HG02623 (cell line): Measurements from ENCODE around the gene CACNA1C.

ENCODE experiments used
- ATAC-seq: cut with Tn5 transposase; IDR thresholded peaks from one replicate; pipeline ENCODE4 v1.9.1; 2021; ENCODE audit warnings: moderate library complexity; ENCODE audit not compliant: unreplicated experiment

Gene CACNA1C

GRCh38 chr12:2311020-2311778 is 258.4 kb downstream of the CACNA1C start:
- no peak for ATAC-seq

- no peak for ATAC-seq
Measured at GRCh38 chr12:2312175-2312574, 259.4 kb downstream of the CACNA1C start.

- ATAC-seq = no peak
Measured at GRCh38 chr12:2312770-2313169, 260.0 kb downstream of the CACNA1C start.

GRCh38 chr12:2314492-2314891 is 261.7 kb downstream of the CACNA1C start:
- no peak for ATAC-seq

GRCh38 chr12:2317772-2318171 is 265.0 kb downstream of the CACNA1C start:
- no peak for ATAC-seq

- no peak for ATAC-seq
Measured at GRCh38 chr12:2318286-2318685, 265.5 kb downstream of the CACNA1C start.

- no peak for ATAC-seq
Measured at GRCh38 chr12:2319136-2319535, 266.3 kb downstream of the CACNA1C start.

- ATAC-seq = no peak
Measured at GRCh38 chr12:2319737-2320506, 267.1 kb downstream of the CACNA1C start.

- ATAC-seq = no peak
Measured at GRCh38 chr12:2320841-2321240, 268.1 kb downstream of the CACNA1C start.

- no peak for ATAC-seq
Measured at GRCh38 chr12:2322554-2323120, 269.9 kb downstream of the CACNA1C start.

GRCh38 chr12:2323532-2324255 is 270.9 kb downstream of the CACNA1C start:
- ATAC-seq = no peak

- no peak for ATAC-seq
Measured at GRCh38 chr12:2324387-2324786, 271.6 kb downstream of the CACNA1C start.

- ATAC-seq = no peak
Measured at GRCh38 chr12:2325519-2325918, 272.7 kb downstream of the CACNA1C start.

- no peak for ATAC-seq
Measured at GRCh38 chr12:2326470-2326869, 273.7 kb downstream of the CACNA1C start.

- ATAC-seq = no peak
Measured at GRCh38 chr12:2328661-2329060, 275.9 kb downstream of the CACNA1C start.

- no peak for ATAC-seq
Measured at GRCh38 chr12:2329661-2330210, 276.9 kb downstream of the CACNA1C start.

- ATAC-seq = no peak
Measured at GRCh38 chr12:2332236-2332635, 279.4 kb downstream of the CACNA1C start.

- ATAC-seq = no peak
Measured at GRCh38 chr12:2332947-2333346, 280.2 kb downstream of the CACNA1C start.

- no peak for ATAC-seq
Measured at GRCh38 chr12:2333491-2334195, 280.9 kb downstream of the CACNA1C start.

GRCh38 chr12:2334271-2334670 is 281.5 kb downstream of the CACNA1C start:
- ATAC-seq = no peak
